C4-2B (cell line): ENCODE measurements around the gene MRFAP1L1.

Source experiments
- ZFX ChIP-seq: fragments of 450-650 bp; IDR thresholded peaks from 2 replicates; pipeline ENCODE4 v1.6.1; 2017
- TF ChIP-seq, protein P1 (sequence below): fragments of 450-650 bp; conservative IDR thresholded peaks from 2 replicates; pipeline ENCODE4 v1.5.1; 2017; ENCODE audit warnings: mild to moderate bottlenecking

DNA sequence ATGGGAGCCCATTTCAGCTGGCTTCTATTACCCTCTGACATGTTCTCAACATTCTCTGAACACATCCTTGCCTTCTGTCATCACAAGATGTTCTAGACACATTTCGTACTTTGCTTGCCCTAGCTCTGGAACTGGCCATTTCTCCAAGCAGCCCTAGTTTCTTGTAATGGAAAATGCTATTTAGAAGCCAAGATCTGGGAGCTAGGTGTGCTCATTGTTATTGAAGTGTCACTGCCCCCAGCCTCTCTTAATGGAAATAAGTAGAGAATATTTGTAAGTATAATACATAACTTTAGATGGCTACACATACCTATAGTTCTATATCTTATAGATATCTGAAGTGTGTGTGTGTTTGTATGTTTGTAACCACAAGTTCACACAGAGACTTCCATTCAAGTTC is 6.9 kb downstream of the MRFAP1L1 start:
- TF ChIP-seq, protein P1, sequence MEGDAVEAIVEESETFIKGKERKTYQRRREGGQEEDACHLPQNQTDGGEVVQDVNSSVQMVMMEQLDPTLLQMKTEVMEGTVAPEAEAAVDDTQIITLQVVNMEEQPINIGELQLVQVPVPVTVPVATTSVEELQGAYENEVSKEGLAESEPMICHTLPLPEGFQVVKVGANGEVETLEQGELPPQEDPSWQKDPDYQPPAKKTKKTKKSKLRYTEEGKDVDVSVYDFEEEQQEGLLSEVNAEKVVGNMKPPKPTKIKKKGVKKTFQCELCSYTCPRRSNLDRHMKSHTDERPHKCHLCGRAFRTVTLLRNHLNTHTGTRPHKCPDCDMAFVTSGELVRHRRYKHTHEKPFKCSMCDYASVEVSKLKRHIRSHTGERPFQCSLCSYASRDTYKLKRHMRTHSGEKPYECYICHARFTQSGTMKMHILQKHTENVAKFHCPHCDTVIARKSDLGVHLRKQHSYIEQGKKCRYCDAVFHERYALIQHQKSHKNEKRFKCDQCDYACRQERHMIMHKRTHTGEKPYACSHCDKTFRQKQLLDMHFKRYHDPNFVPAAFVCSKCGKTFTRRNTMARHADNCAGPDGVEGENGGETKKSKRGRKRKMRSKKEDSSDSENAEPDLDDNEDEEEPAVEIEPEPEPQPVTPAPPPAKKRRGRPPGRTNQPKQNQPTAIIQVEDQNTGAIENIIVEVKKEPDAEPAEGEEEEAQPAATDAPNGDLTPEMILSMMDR, result no peak
- no peak for TF ChIP-seq ZFX
